CD14-positive monocyte (primary cell): Measurements from ENCODE around the gene TSG101. TPM values are rescaled to one million over a fixed set of nuclear protein-coding genes. Genes with fewer than 3 reads are reported as not detected.

Experiments
- DNase-seq, 3 donors: peaks; one replicate each; pipeline ENCODE4 v3.0.0-alpha.2; 2011 to 2022
- H2AFZ ChIP-seq: 2 replicates; pipeline ENCODE4 v1.6.0; 2012; ENCODE audit warnings: mild to moderate bottlenecking, low read depth, low read length, inconsistent platforms; ENCODE audit not compliant: insufficient read depth, poor library complexity, severe bottlenecking
- H3K27ac ChIP-seq, 2 donors: 1 replicate in 1 of 2; 2 replicates in 1 of 2; pipeline ENCODE4 v1.5.1; 2012 to 2013; ENCODE audit warnings: low read length in 2 of 2, control low read depth in 1 of 2, inconsistent platforms in 1 of 2, low read depth in 1 of 2, mild to moderate bottlenecking in 1 of 2
- H3K27me3 ChIP-seq, 2 donors: one replicate each; pipeline versions ENCODE4 v1.6.0 to v1.6.1; 2011 to 2013; ENCODE audit warnings: low read length in 2 of 2; ENCODE audit not compliant: control insufficient read depth in 2 of 2, insufficient read depth in 2 of 2
- H3K36me3 ChIP-seq, 2 donors: replicated peaks in 1 of 2; 1 replicate in 1 of 2; 2 replicates in 1 of 2; pipeline versions ENCODE4 v1.5.1 to v1.6.1; 2012 to 2013; ENCODE audit warnings: low read length in 2 of 2, control low read depth in 1 of 2, inconsistent platforms in 1 of 2, mild to moderate bottlenecking in 1 of 2; ENCODE audit not compliant: insufficient read depth in 2 of 2, control insufficient read depth in 1 of 2
- H3K4me1 ChIP-seq, 2 donors: 1 replicate in 1 of 2; 2 replicates in 1 of 2; pipeline versions ENCODE4 v1.5.1 to v1.6.1; 2012 to 2013; ENCODE audit warnings: low read length in 2 of 2, control low read depth in 1 of 2, inconsistent platforms in 1 of 2, mild to moderate bottlenecking in 1 of 2, moderate library complexity in 1 of 2; ENCODE audit not compliant: insufficient read depth in 2 of 2, control insufficient read depth in 1 of 2
- H3K4me2 ChIP-seq: replicated peaks from 2 replicates; pipeline ENCODE3; 2012; ENCODE audit warnings: low read length, moderate library complexity, mild to moderate bottlenecking; ENCODE audit not compliant: poor library complexity, severe bottlenecking; ENCODE audit errors: extremely low read depth
- H3K4me3 ChIP-seq, 3 experiments: fragments of 200-600 bp in 1 of 3; sonication (generic) in 1 of 3; replicated peaks in 1 of 3; 1 replicate in 2 of 3; 2 replicates in 1 of 3; pipeline ENCODE4 v1.5.1; 2011 to 2013; ENCODE audit warnings: low read length in 3 of 3, mild to moderate bottlenecking in 3 of 3, control low read depth in 2 of 3, low read depth in 2 of 3, inconsistent platforms in 1 of 3, moderate library complexity in 1 of 3
- H3K79me2 ChIP-seq: 2 replicates; pipeline ENCODE4 v1.6.0; 2012; ENCODE audit warnings: mild to moderate bottlenecking, control low read depth, inconsistent platforms, low read length, moderate library complexity; ENCODE audit not compliant: insufficient read depth
- H3K9ac ChIP-seq: 2 replicates; pipeline ENCODE4 v1.6.0; 2017; ENCODE audit warnings: low read length, mild to moderate bottlenecking; ENCODE audit not compliant: insufficient read depth, poor library complexity, severe bottlenecking
- H3K9me3 ChIP-seq, 2 donors: replicated peaks in 1 of 2; 1 replicate in 1 of 2; 2 replicates in 1 of 2; pipeline versions ENCODE4 v1.5.1 to v1.6.1; 2012 to 2013; ENCODE audit warnings: low read length in 2 of 2, control low read depth in 1 of 2; ENCODE audit not compliant: control insufficient read depth in 1 of 2, insufficient read depth in 1 of 2
- H4K20me1 ChIP-seq: 2 replicates; pipeline ENCODE4 v1.6.0; 2012; ENCODE audit warnings: mild to moderate bottlenecking, low read length, control low read depth, moderate library complexity; ENCODE audit not compliant: insufficient read depth
- H3K27ac Mint-ChIP-seq, 7 donors: one replicate each; pipeline ENCODE4 v1.8.0; 2020; ENCODE audit warnings: mild to moderate bottlenecking in 7 of 7, mixed read lengths in 7 of 7, moderate library complexity in 6 of 7, inconsistent platforms in 2 of 7
- H3K27me3 Mint-ChIP-seq, 3 donors: one replicate each; pipeline ENCODE4 v1.8.0; 2021 to 2022; ENCODE audit warnings: low read depth in 3 of 3, mild to moderate bottlenecking in 3 of 3, mixed read lengths in 3 of 3, moderate library complexity in 3 of 3, inconsistent platforms in 1 of 3
- H3K36me3 Mint-ChIP-seq, 2 donors: one replicate each; pipeline ENCODE4 v1.8.0; 2020; ENCODE audit warnings: mixed read lengths in 2 of 2, inconsistent platforms in 1 of 2, mild to moderate bottlenecking in 1 of 2
- H3K4me1 Mint-ChIP-seq: one replicate; pipeline ENCODE4 v1.8.0; 2020; ENCODE audit warnings: mild to moderate bottlenecking, mixed read lengths
- H3K4me3 Mint-ChIP-seq, 2 donors: one replicate each; pipeline ENCODE4 v1.8.0; 2020; ENCODE audit warnings: mild to moderate bottlenecking in 2 of 2, mixed read lengths in 2 of 2, moderate library complexity in 1 of 2
- H3K9me3 Mint-ChIP-seq, 7 donors: one replicate each; pipeline ENCODE4 v1.8.0; 2020 to 2022; ENCODE audit warnings: mixed read lengths in 7 of 7, mild to moderate bottlenecking in 6 of 7, moderate library complexity in 6 of 7, inconsistent platforms in 2 of 7
- WGBS: methylation state at CpG from one replicate; pipeline ENCODE4 v1.1.5; 2013; ENCODE audit warnings: missing lambda C conversion rate; ENCODE audit not compliant: insufficient coverage; 5-methylcytosine and 5-hydroxymethylcytosine counted together
- intact Hi-C, 2 donors: fragments of 100-400 bp; cut with micrococcal nuclease; formaldehyde crosslinking; loops; one replicate each; pipeline versions ENCODE4 v1.15.0 to v1.15.1; 2023
- polyA plus RNA-seq, 3 donors: library from polyadenylated mRNA; depleted of rRNA in 1 of 3; unstranded in 2 of 3; stranded (reverse) in 1 of 3; fragments of 300-500 nt in 2 of 3; fragments of >200 nt in 1 of 3; fragmentation: Illumina TruSeq in 2 of 3; gene quantifications; 1 replicate in 2 of 3; 2 replicates in 1 of 3; pipeline ENCODE4 v1.2.3, GENCODE V29; 2012 to 2021
- TF ChIP-seq, protein P1 (sequence below): fragments of 200-600 bp; IDR thresholded peaks from one replicate; pipeline ENCODE4 v1.8.0; 2022; ENCODE audit warnings: antibody characterized with exemption, mild to moderate bottlenecking

TSG101 gene
- polyA plus RNA-seq, 3 donors, result 76.7 to 116 (median 112) TPM

DNA sequence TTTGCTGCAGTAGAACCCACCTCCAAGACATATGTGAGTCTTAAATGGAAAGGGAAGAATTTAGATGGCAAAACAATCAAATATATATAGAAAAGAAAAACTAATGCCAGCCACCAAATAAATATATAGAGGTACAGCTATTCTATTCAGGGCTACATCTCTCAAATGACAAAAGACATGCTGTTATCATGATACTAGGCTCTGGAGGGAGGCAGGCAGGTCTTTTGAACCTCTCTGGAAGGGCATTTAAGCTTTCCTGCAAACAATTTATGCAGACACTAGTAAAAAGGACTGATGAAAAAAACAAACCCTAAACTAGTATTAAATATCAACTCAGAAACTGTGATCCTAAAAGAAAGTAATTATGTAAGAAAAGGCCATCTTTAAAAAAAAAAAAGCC lies 37.4 kb upstream of the TSG101 start:
- intact Hi-C loops, result no loop called here
- Histone ChIP-seq H3K27ac (no peak overlapping the region), H4K20me1 (no peaks in the 10 kb centered on the region), H3K9me3 (no peaks in the 10 kb centered on the region), H3K4me3 (no peak overlapping the region), H2AFZ (no peak overlapping the region), H3K4me2 (no peak overlapping the region), H3K27me3 (no peaks in the 10 kb centered on the region), H3K36me3 (peaks cover 54 to 94% of the 10 kb centered on the region in 2 donors), H3K4me1 (no peaks in the 10 kb centered on the region), H3K9ac (no peak overlapping the region), H3K79me2 (no peaks in the 10 kb centered on the region)
- DNase-seq, result no peak
- Mint-ChIP-seq H3K27ac (no peak overlapping the region), H3K4me3 (no peak overlapping the region), H3K9me3 (no peaks in the 10 kb centered on the region), H3K4me1 (no peaks in the 10 kb centered on the region), H3K27me3 (peaks cover 0 to 6% (median 0%) of the 10 kb centered on the region in 3 donors), H3K36me3 (peaks cover 55 to 74% of the 10 kb centered on the region in 2 donors)
- TF ChIP-seq, protein P1, sequence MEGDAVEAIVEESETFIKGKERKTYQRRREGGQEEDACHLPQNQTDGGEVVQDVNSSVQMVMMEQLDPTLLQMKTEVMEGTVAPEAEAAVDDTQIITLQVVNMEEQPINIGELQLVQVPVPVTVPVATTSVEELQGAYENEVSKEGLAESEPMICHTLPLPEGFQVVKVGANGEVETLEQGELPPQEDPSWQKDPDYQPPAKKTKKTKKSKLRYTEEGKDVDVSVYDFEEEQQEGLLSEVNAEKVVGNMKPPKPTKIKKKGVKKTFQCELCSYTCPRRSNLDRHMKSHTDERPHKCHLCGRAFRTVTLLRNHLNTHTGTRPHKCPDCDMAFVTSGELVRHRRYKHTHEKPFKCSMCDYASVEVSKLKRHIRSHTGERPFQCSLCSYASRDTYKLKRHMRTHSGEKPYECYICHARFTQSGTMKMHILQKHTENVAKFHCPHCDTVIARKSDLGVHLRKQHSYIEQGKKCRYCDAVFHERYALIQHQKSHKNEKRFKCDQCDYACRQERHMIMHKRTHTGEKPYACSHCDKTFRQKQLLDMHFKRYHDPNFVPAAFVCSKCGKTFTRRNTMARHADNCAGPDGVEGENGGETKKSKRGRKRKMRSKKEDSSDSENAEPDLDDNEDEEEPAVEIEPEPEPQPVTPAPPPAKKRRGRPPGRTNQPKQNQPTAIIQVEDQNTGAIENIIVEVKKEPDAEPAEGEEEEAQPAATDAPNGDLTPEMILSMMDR, result no peak

DNA sequence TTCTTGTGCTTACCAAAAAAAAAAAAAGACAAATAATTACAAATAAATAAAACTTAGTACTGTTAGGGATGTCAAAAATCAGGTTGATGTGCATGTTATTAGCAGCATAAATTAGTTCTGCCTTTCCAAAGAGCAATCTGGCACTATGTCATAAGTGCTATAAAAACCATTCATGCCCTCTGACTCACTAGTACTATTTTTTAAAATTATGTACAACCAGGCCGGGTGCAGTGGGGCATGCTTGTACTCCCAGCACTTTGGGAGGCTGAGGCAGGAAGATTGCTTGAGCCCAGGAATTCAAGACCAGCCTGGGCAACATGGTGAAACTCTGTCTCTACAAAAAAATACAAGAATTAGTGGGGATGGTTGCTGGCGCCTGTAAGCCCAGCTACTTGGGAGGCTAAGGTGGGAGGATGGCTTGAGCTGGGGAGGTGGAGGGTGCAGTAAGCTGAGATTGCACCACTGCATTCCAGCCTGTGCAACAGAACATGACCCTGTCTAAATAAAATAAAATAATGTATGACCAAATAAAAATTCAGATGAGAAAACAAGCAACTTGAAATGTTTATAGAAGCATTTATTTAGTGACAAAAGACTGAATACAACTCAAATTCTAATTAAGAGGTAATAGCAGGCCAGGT lies 36.5 kb upstream of the TSG101 start:
- no peak overlapping the region for H3K4me3 Mint-ChIP-seq
- no peak overlapping the region for H3K4me3 ChIP-seq
- H4K20me1 ChIP-seq, result no peaks in the 10 kb centered on the region
- no CpG with 5 or more reads among the region's 2 CpGs for WGBS
- no peak for DNase-seq
- no peaks in the 10 kb centered on the region for H3K4me1 ChIP-seq
- no peaks in the 10 kb centered on the region for H3K79me2 ChIP-seq
- peaks cover 55 to 78% of the 10 kb centered on the region in 2 donors for H3K36me3 Mint-ChIP-seq
- no peak overlapping the region for H3K4me2 ChIP-seq
- H3K27me3 ChIP-seq, result no peaks in the 10 kb centered on the region
- H3K36me3 ChIP-seq, result peaks cover 55 to 100% of the 10 kb centered on the region in 2 donors
- TF ChIP-seq, protein P1, result no peak
- H3K9me3 Mint-ChIP-seq, result no peaks in the 10 kb centered on the region
- intact Hi-C loops, result no loop called here
- no peaks in the 10 kb centered on the region for H3K4me1 Mint-ChIP-seq
- no peak overlapping the region for H3K27ac ChIP-seq
- peaks cover 0 to 6% (median 0%) of the 10 kb centered on the region in 3 donors for H3K27me3 Mint-ChIP-seq
- H2AFZ ChIP-seq, result no peak overlapping the region
- no peaks in the 10 kb centered on the region for H3K9me3 ChIP-seq
- H3K9ac ChIP-seq, result no peak overlapping the region
- no peak overlapping the region for H3K27ac Mint-ChIP-seq
